Mesenchymal stem cell (in vitro differentiated cells and primary cell): ENCODE results near the gene LDHD.

Experiments used
- DNase-seq: peaks from one replicate; pipeline ENCODE4 v3.0.0-alpha.2; 2013
- H2AFZ ChIP-seq: one replicate; pipeline ENCODE4 v1.6.1; 2013; ENCODE audit warnings: low read depth, mild to moderate bottlenecking, control low read depth, inconsistent platforms, low read length, moderate library complexity
- H2AK5ac ChIP-seq: 2 replicates; pipeline ENCODE4 v1.6.1; 2013; ENCODE audit warnings: low read length, moderate library complexity, mild to moderate bottlenecking, inconsistent platforms; ENCODE audit not compliant: severe bottlenecking
- H2BK120ac ChIP-seq: one replicate; pipeline ENCODE4 v1.6.1; 2013; ENCODE audit warnings: low read depth, mild to moderate bottlenecking, inconsistent platforms, low read length, moderate library complexity
- H2BK12ac ChIP-seq, 2 experiments: one replicate each; pipeline ENCODE4 v1.6.1; 2013; ENCODE audit warnings: inconsistent platforms in 2 of 2, low read length in 2 of 2, mild to moderate bottlenecking in 2 of 2, moderate library complexity in 2 of 2, control low read depth in 1 of 2
- H2BK15ac ChIP-seq: one replicate; pipeline ENCODE4 v1.6.1; 2013; ENCODE audit warnings: mild to moderate bottlenecking, low read depth, inconsistent platforms; ENCODE audit not compliant: poor library complexity, severe bottlenecking
- H2BK5ac ChIP-seq: 2 replicates; pipeline ENCODE4 v1.6.1; 2013; ENCODE audit warnings: low read depth, mild to moderate bottlenecking, low read length, control low read depth, inconsistent platforms; ENCODE audit not compliant: poor library complexity, severe bottlenecking
- H3K14ac ChIP-seq, 2 experiments: one replicate each; pipeline ENCODE4 v1.6.1; 2013; ENCODE audit warnings: inconsistent platforms in 2 of 2, low read length in 2 of 2, control low read depth in 1 of 2, mild to moderate bottlenecking in 1 of 2, moderate library complexity in 1 of 2
- H3K18ac ChIP-seq, 2 experiments: one replicate each; pipeline ENCODE4 v1.6.1; 2013; ENCODE audit warnings: inconsistent platforms in 2 of 2, low read length in 2 of 2, control low read depth in 1 of 2, low read depth in 1 of 2, mild to moderate bottlenecking in 1 of 2
- H3K23ac ChIP-seq, 2 experiments: one replicate each; pipeline ENCODE4 v1.6.1; 2013; ENCODE audit warnings: inconsistent platforms in 2 of 2, low read length in 2 of 2, mild to moderate bottlenecking in 2 of 2, moderate library complexity in 2 of 2, control low read depth in 1 of 2
- H3K27ac ChIP-seq: 2 replicates; pipeline ENCODE4 v1.5.1; 2013; ENCODE audit warnings: mild to moderate bottlenecking, moderate library complexity, low read length, control low read depth, inconsistent platforms; ENCODE audit not compliant: poor library complexity, severe bottlenecking
- H3K27me3 ChIP-seq, 2 experiments: 2 replicates each; pipeline versions ENCODE4 v1.6.1 to v1.7.0; 2013; ENCODE audit warnings: low read length in 2 of 2, mild to moderate bottlenecking in 2 of 2, moderate library complexity in 2 of 2, control low read depth in 1 of 2, inconsistent platforms in 1 of 2; ENCODE audit not compliant: control insufficient read depth in 1 of 2, insufficient read depth in 1 of 2
- H3K36me3 ChIP-seq, 2 experiments: 2 replicates each; pipeline versions ENCODE4 v1.6.1 to v1.7.0; 2013; ENCODE audit warnings: low read length in 2 of 2, control low read depth in 1 of 2, inconsistent platforms in 1 of 2, low read depth in 1 of 2, mild to moderate bottlenecking in 1 of 2; ENCODE audit not compliant: insufficient read depth in 2 of 2, control insufficient read depth in 1 of 2
- H3K4ac ChIP-seq, 2 experiments: one replicate each; pipeline ENCODE4 v1.6.1; 2013; ENCODE audit warnings: inconsistent platforms in 2 of 2, low read length in 2 of 2, mild to moderate bottlenecking in 2 of 2, moderate library complexity in 2 of 2, control low read depth in 1 of 2, low read depth in 1 of 2
- H3K4me1 ChIP-seq: 2 replicates; pipeline ENCODE4 v1.6.1; 2013; ENCODE audit warnings: low read depth, low read length, control low read depth; ENCODE audit not compliant: control insufficient read depth, insufficient read depth
- H3K4me2 ChIP-seq: 2 replicates; pipeline ENCODE4 v1.6.1; 2013; ENCODE audit warnings: low read length, mild to moderate bottlenecking, inconsistent platforms; ENCODE audit not compliant: poor library complexity, severe bottlenecking
- H3K4me3 ChIP-seq, 2 experiments: 2 replicates each; pipeline versions ENCODE4 v1.5.1 to v1.7.0; 2013; ENCODE audit warnings: low read length in 2 of 2, mild to moderate bottlenecking in 2 of 2, control low read depth in 1 of 2, low read depth in 1 of 2; ENCODE audit not compliant: insufficient read depth in 1 of 2
- H3K79me1 ChIP-seq: replicated peaks from 2 replicates; pipeline ENCODE4 v1.6.1; 2013; ENCODE audit warnings: mild to moderate bottlenecking, control low read depth, low read length, inconsistent platforms; ENCODE audit not compliant: poor library complexity, severe bottlenecking
- H3K9ac ChIP-seq: 2 replicates; pipeline ENCODE4 v1.7.0; 2013; ENCODE audit warnings: mild to moderate bottlenecking, low read length, moderate library complexity
- H3K9me3 ChIP-seq: 2 replicates; pipeline ENCODE4 v1.7.0; 2013; ENCODE audit warnings: mild to moderate bottlenecking, low read length; ENCODE audit not compliant: control insufficient read depth
- H4K8ac ChIP-seq: one replicate; pipeline ENCODE4 v1.6.1; 2013; ENCODE audit warnings: inconsistent platforms, mild to moderate bottlenecking, low read length, moderate library complexity
- H4K91ac ChIP-seq: one replicate; pipeline ENCODE4 v1.6.1; 2013; ENCODE audit warnings: mild to moderate bottlenecking, low read length, inconsistent platforms
- WGBS: methylation state at CpG from one replicate; pipeline ENCODE4 v1.1.7; 2013; ENCODE audit warnings: mixed read lengths; 5-methylcytosine and 5-hydroxymethylcytosine counted together

LDHD gene

GRCh38 chr16:75065521-75066149, 50.9 kb downstream of the LDHD start:
- Histone ChIP-seq H2BK15ac (no peak overlapping the region), H3K36me3 (no peaks in the 10 kb centered on the region), H3K4me3 (no peak overlapping the region), H3K4ac (no peak overlapping the region), H2BK12ac (no peak overlapping the region), H3K9me3 (no peaks in the 10 kb centered on the region), H3K4me2 (no peak overlapping the region), H3K27ac (no peak overlapping the region), H3K14ac (no peak overlapping the region), H3K9ac (no peak overlapping the region), H3K27me3 (no peaks in the 10 kb centered on the region), H3K23ac (no peak overlapping the region), H2AK5ac (no peak overlapping the region), H2BK120ac (no peak overlapping the region), H3K79me1 (peaks cover 54% of the 10 kb centered on the region), H4K91ac (no peak overlapping the region), H2AFZ (no peak overlapping the region), H3K18ac (no peak overlapping the region), H2BK5ac (no peak overlapping the region), H4K8ac (no peak overlapping the region), H3K4me1 (peaks cover 10% of the 10 kb centered on the region)
- no peak for DNase-seq
- WGBS = 98% methylated on average over 5 of the region's 7 CpGs

GRCh38 chr16:75065149-75065505, 51.5 kb downstream of the LDHD start:
- 86% methylated on average over 9 of the region's 10 CpGs for WGBS
- no peak overlapping the region for H3K4ac ChIP-seq

GRCh38 chr16:75064403-75065148, 52.0 kb downstream of the LDHD start:
- Histone ChIP-seq H3K36me3 (no peaks in the 10 kb centered on the region), H2BK120ac (no peak overlapping the region), H3K4me3 (no peak overlapping the region), H3K27me3 (no peaks in the 10 kb centered on the region), H3K4me2 (no peak overlapping the region), H2AFZ (no peak overlapping the region), H3K27ac (no peak overlapping the region), H2BK15ac (no peak overlapping the region), H4K8ac (no peak overlapping the region), H3K9me3 (no peaks in the 10 kb centered on the region), H3K79me1 (peaks cover 53% of the 10 kb centered on the region), H3K23ac (no peak overlapping the region), H3K4me1 (peaks cover 8% of the 10 kb centered on the region), H3K9ac (no peak overlapping the region), H3K18ac (no peak overlapping the region), H4K91ac (no peak overlapping the region), H2AK5ac (no peak overlapping the region), H3K14ac (no peak overlapping the region), H2BK5ac (no peak overlapping the region), H3K4ac (no peak overlapping the region), H2BK12ac (no peak overlapping the region)
- WGBS = 89% methylated on average over 14 of the region's 15 CpGs
- no peak for DNase-seq

More at GRCh38 chr16:75065149-75065505, 51.5 kb downstream of the LDHD start:
- Histone ChIP-seq H3K4me3 (no peak overlapping the region), H2BK120ac (no peak overlapping the region), H3K79me1 (peaks cover 55% of the 10 kb centered on the region), H3K9ac (no peak overlapping the region), H2AK5ac (no peak overlapping the region), H3K4me2 (no peak overlapping the region), H2BK5ac (no peak overlapping the region), H3K4me1 (peaks cover 10% of the 10 kb centered on the region), H3K36me3 (no peaks in the 10 kb centered on the region), H4K91ac (no peak overlapping the region), H2BK15ac (no peak overlapping the region), H4K8ac (no peak overlapping the region), H2AFZ (no peak overlapping the region), H3K18ac (no peak overlapping the region), H2BK12ac (no peak overlapping the region), H3K9me3 (no peaks in the 10 kb centered on the region), H3K23ac (no peak overlapping the region), H3K27me3 (no peaks in the 10 kb centered on the region), H3K14ac (no peak overlapping the region), H3K27ac (no peak overlapping the region)
- DNase-seq = no peak

GRCh38 chr16:75063549-75064088, 53.0 kb downstream of the LDHD start:
- H3K79me1 ChIP-seq = peaks cover 50% of the 10 kb centered on the region
- H2BK5ac ChIP-seq = no peak overlapping the region
- no peak overlapping the region for H2AFZ ChIP-seq
- no peak overlapping the region for H2AK5ac ChIP-seq
- H3K9me3 ChIP-seq = no peaks in the 10 kb centered on the region
- H3K27ac ChIP-seq = no peak overlapping the region
- no peak overlapping the region for H3K9ac ChIP-seq
- H3K27me3 ChIP-seq = no peaks in the 10 kb centered on the region
- H3K36me3 ChIP-seq = no peaks in the 10 kb centered on the region
- H3K23ac ChIP-seq = no peak overlapping the region
- peak overlapping the region in 1 of 2 experiments; percentile 18 for H3K14ac ChIP-seq
- no peak overlapping the region for H3K18ac ChIP-seq
- H2BK120ac ChIP-seq = no peak overlapping the region
- WGBS = 93% methylated on average over 8 of the region's 8 CpGs
- H4K8ac ChIP-seq = peak overlapping the region; percentile 67
- H3K4me1 ChIP-seq = peaks cover 8% of the 10 kb centered on the region
- no peak overlapping the region for H3K4me2 ChIP-seq
- no peak overlapping the region for H3K4me3 ChIP-seq
- no peak overlapping the region for H4K91ac ChIP-seq
- H2BK15ac ChIP-seq = no peak overlapping the region
- no peak for DNase-seq
- H3K4ac ChIP-seq = no peak overlapping the region
- H2BK12ac ChIP-seq = no peak overlapping the region
